OCI-LY7 (cell line): ENCODE measurements around the gene LCE6A. TPM values are rescaled to one million over a fixed set of nuclear protein-coding genes. Genes with fewer than 3 reads are reported as not detected.

ENCODE experiments used
- BruUV-seq: library from RNA; stranded (reverse); fragments of 400-500 nt; replicated peaks from 2 replicates; lab custom pipeline; 2021; lab: Mats Ljungman, UMichigan
- CTCF ChIA-PET: fragments of 300-600 bp; sonication (Branson Sonifier 250); formaldehyde crosslinking; loops from one replicate; lab custom pipeline; 2022; ENCODE audit warnings: antibody characterized with exemption; ENCODE audit not compliant: unreplicated experiment; lab: Charles Lee
- POLR2A ChIA-PET: fragments of 300-600 bp; sonication (Branson Sonifier 250); formaldehyde crosslinking; loops from one replicate; lab custom pipeline; 2022; ENCODE audit warnings: antibody characterized with exemption; lab: Charles Lee
- DNase-seq: peaks from one replicate; pipeline ENCODE4 v3.0.0-alpha.2; 2015; ENCODE audit warnings: low spot score
- H2AFZ ChIP-seq: fragments of 200-600 bp; sonication (generic), shearing (Covaris generic); 2 replicates; pipeline ENCODE4 v1.6.1; 2014; ENCODE audit warnings: mild to moderate bottlenecking, antibody characterized with exemption, low read length, moderate library complexity
- H3K27ac ChIP-seq: fragments of 200-600 bp; sonication (generic); 2 replicates; pipeline ENCODE4 v1.5.1; 2014; ENCODE audit warnings: mixed run types, low read depth, mild to moderate bottlenecking, moderate library complexity, low read length, inconsistent platforms; ENCODE audit not compliant: poor library complexity, severe bottlenecking
- H3K36me3 ChIP-seq: fragments of 200-600 bp; sonication (generic); 2 replicates; pipeline ENCODE4 v1.6.1; 2014; ENCODE audit warnings: mild to moderate bottlenecking, antibody characterized with exemption, low read length, moderate library complexity, mixed read lengths; ENCODE audit not compliant: insufficient read depth
- H3K4me1 ChIP-seq: fragments of 200-600 bp; sonication (generic); 2 replicates; pipeline ENCODE4 v1.5.1; 2014; ENCODE audit warnings: mild to moderate bottlenecking, low read length; ENCODE audit not compliant: insufficient read depth, poor library complexity, severe bottlenecking
- H3K4me2 ChIP-seq: fragments of 200-600 bp; sonication (generic); 2 replicates; pipeline ENCODE4 v1.6.1; 2014; ENCODE audit warnings: mild to moderate bottlenecking, low read length
- H3K4me3 ChIP-seq: fragments of 200-600 bp; sonication (generic); 2 replicates; pipeline ENCODE4 v1.5.1; 2014; ENCODE audit warnings: mild to moderate bottlenecking, low read depth, low read length; ENCODE audit not compliant: poor library complexity, severe bottlenecking
- H3K79me2 ChIP-seq: fragments of 200-600 bp; sonication (generic); 2 replicates; pipeline ENCODE4 v1.6.1; 2016; ENCODE audit warnings: low read depth, mild to moderate bottlenecking, low read length, moderate library complexity, mixed read lengths; ENCODE audit not compliant: insufficient read depth
- H3K9me2 ChIP-seq: fragments of 200-600 bp; sonication (generic); 2 replicates; pipeline ENCODE4 v1.6.1; 2016; ENCODE audit warnings: mild to moderate bottlenecking, low read length, mixed read lengths; ENCODE audit not compliant: insufficient read depth
- H3K9me3 ChIP-seq: fragments of 200-600 bp; sonication (generic); 2 replicates; pipeline ENCODE4 v1.6.1; 2014; ENCODE audit warnings: mild to moderate bottlenecking, mixed run types, low read length, mixed read lengths
- H4K20me1 ChIP-seq: fragments of 200-600 bp; sonication (generic); 2 replicates; pipeline ENCODE4 v1.6.1; 2014; ENCODE audit warnings: mild to moderate bottlenecking, antibody characterized with exemption, low read length, moderate library complexity, mixed read lengths; ENCODE audit not compliant: insufficient read depth
- CTCF ChIP-seq: fragments of 200-600 bp; sonication (generic); conservative IDR thresholded peaks from 2 replicates; pipeline ENCODE4 v1.5.1; 2014; ENCODE audit warnings: mild to moderate bottlenecking, antibody characterized with exemption, low read length, moderate library complexity, mixed read lengths
- EZH2phosphoT487 ChIP-seq: fragments of 200-600 bp; sonication (generic); IDR thresholded peaks from 2 replicates; pipeline ENCODE4 v1.6.1; 2018; ENCODE audit warnings: low read depth, borderline replicate concordance, mild to moderate bottlenecking, mixed run types, antibody characterized with exemption, low read length, moderate library complexity, mixed read lengths
- intact Hi-C: fragments of 100-400 bp; cut with micrococcal nuclease; formaldehyde crosslinking; loops from one replicate; pipeline ENCODE4 v1.10.0; 2022; ENCODE audit not compliant: unreplicated experiment
- total RNA-seq, 2 experiments: library from RNA; depleted of rRNA in 1 of 2; stranded (reverse); fragments of >200 nt in 1 of 2; shearing (Covaris generic) in 1 of 2; gene quantifications; 2 replicates each; pipeline ENCODE4 v1.2.3, GENCODE V29; 2014 to 2022

The LCE6A gene
- total RNA-seq, 2 experiments from 2014 or later: not detected

- no peaks in the 10 kb centered on the region for H3K9me3 ChIP-seq
- H3K27ac ChIP-seq: no peak overlapping the region
- H3K36me3 ChIP-seq: no peaks in the 10 kb centered on the region
- CTCF ChIA-PET: no interaction called here
- H3K4me1 ChIP-seq: no peaks in the 10 kb centered on the region
- BruUV-seq: no TSS peak
- POLR2A ChIA-PET: no interaction called here
- H3K79me2 ChIP-seq: no peaks in the 10 kb centered on the region
- no peak for DNase-seq
- intact Hi-C loops: no loop called here
- H3K9me2 ChIP-seq: no peaks in the 10 kb centered on the region
- TF ChIP-seq CTCF (no peak), EZH2phosphoT487 (no peak)
- H3K4me2 ChIP-seq: no peak overlapping the region
- H3K4me3 ChIP-seq: no peak overlapping the region
- H4K20me1 ChIP-seq: no peaks in the 10 kb centered on the region
- H2AFZ ChIP-seq: no peak overlapping the region
These were observed 17.5 kb downstream of the LCE6A start for GRCh38 chr1:152860129-152860528.

- H3K4me1 ChIP-seq: no peaks in the 10 kb centered on the region
- H3K9me2 ChIP-seq: no peaks in the 10 kb centered on the region
- ChIA-PET CTCF (no interaction called here), POLR2A (interaction anchor here (0.8 kb wide), 1 partner anchor 10 kb away, joined by 3 read pairs; no protein-coding TSS in a partner anchor)
- BruUV-seq: no TSS peak
- no peak overlapping the region for H3K4me3 ChIP-seq
- H2AFZ ChIP-seq: no peak overlapping the region
- TF ChIP-seq EZH2phosphoT487 (no peak), CTCF (no peak)
- no peak overlapping the region for H3K27ac ChIP-seq
- no peaks in the 10 kb centered on the region for H3K9me3 ChIP-seq
- no peaks in the 10 kb centered on the region for H3K36me3 ChIP-seq
- DNase-seq: no peak
- intact Hi-C loops: no loop called here
- no peak overlapping the region for H3K4me2 ChIP-seq
- no peaks in the 10 kb centered on the region for H3K79me2 ChIP-seq
- H4K20me1 ChIP-seq: no peaks in the 10 kb centered on the region
These were observed 18.7 kb downstream of the LCE6A start for GRCh38 chr1:152861374-152861773.

- Histone ChIP-seq H4K20me1 (no peaks in the 10 kb centered on the region), H3K36me3 (no peaks in the 10 kb centered on the region), H3K79me2 (no peaks in the 10 kb centered on the region), H3K9me2 (no peaks in the 10 kb centered on the region), H3K4me3 (no peak overlapping the region), H3K4me2 (no peak overlapping the region), H2AFZ (no peak overlapping the region), H3K27ac (no peak overlapping the region), H3K9me3 (no peaks in the 10 kb centered on the region), H3K4me1 (no peaks in the 10 kb centered on the region)
- BruUV-seq: no TSS peak
- ChIA-PET POLR2A (no interaction called here), CTCF (no interaction called here)
- DNase-seq: no peak
- no peak for TF ChIP-seq CTCF
- TF ChIP-seq EZH2phosphoT487: no peak
- intact Hi-C loops: no loop called here
These were observed 21.8 kb downstream of the LCE6A start for GRCh38 chr1:152864443-152864842.
